HG03066 (cell line): Measurements from ENCODE around the gene PLEKHG5.

ENCODE experiments used
- ATAC-seq: cut with Tn5 transposase; IDR thresholded peaks from one replicate; pipeline ENCODE4 v1.9.1; 2021; ENCODE audit warnings: low read depth; ENCODE audit not compliant: unreplicated experiment

The PLEKHG5 gene

DNA sequence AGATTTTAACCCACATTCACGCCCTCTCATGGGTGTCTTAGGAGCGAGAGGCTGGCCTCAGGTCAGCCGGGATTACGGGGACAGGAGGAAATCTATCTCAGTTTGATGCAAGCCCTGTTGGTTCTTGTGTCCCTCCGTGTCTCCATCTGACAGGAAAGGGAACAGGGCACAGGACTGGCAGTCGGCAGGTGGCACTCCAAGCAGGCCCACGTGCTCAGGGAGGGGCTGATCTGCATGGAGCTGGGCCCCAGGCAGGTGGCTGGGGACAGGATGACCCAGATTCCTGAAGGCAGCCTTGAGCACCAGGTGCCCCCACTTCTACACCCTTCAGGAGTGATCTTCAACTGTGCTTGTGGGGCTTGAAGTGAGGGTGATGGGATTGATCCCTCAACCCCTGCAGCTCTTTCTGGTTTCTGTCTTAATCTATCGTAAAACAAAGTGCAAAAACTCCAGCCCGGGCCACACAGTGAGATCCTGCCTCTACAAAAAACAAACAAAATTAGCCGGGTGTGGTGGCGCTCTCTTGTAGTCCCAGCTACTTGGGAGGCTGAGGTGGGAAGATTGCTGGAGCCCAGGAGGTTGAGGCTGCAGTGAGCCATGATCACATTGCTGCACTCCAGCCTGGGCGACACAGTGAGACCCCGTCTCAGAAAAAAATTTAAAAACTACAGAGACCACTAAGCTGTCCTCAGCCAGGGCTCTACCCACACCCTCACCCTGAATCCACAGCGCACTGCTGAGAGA lies 8.3 kb downstream of the PLEKHG5 start:
- ATAC-seq = no peak

DNA sequence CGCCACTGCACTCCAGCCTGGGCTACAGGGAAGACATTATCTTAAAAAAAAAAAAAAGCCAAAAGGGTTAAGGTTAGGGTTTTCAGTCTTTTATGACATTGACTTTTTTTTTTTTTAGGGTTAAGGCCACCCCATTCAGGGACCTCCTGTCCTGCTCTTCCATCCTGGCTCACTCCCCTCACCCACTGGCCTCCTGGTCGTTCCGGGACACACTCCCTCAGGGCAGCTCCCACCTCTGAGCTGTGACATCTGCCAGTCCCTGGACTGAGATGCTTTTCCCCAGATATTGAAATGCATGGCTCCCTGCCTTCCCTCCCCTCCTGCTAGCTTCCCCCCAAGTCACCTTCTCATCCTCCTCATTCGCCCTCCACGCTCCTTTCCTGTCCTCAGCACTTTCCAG lies 9.6 kb downstream of the PLEKHG5 start:
- ATAC-seq = no peak

DNA sequence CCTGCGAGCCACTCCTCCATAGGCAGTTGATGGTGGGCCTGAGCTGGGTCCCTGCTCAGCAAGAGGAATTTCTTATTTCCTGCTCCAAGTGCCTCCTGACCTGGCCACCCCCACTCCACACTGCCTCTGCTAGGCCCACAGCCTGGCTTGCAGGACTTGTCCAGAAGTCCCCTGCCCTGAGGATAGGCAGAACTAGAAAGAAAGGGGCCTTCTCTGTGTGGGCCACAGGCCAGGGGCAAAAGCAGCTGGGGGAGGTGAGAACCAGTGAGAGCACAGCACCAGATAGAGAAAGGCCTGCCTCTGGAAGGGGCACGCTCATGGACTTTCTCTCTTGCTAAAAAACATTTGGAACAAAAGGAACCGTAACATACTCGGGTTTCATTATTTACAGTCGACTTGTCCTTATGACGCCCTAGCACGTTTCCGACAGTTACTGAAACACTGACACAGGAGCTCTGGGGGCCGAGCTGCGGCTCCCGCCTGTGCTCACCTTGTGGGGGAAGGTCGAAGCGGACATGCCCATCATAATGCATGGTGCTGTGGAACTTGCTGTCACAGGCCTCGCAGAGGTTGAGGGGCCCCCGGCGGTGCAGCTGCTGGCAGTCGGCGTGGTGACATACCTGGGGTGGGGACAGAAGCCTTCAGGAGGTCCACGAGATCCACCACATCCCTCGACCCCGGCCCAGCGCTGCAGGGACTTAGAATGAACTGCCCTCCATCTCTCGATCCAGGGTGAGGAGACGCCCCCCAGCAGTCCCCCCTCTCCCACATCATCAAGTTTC lies 14.2 kb downstream of the PLEKHG5 start:
- no peak for ATAC-seq

DNA sequence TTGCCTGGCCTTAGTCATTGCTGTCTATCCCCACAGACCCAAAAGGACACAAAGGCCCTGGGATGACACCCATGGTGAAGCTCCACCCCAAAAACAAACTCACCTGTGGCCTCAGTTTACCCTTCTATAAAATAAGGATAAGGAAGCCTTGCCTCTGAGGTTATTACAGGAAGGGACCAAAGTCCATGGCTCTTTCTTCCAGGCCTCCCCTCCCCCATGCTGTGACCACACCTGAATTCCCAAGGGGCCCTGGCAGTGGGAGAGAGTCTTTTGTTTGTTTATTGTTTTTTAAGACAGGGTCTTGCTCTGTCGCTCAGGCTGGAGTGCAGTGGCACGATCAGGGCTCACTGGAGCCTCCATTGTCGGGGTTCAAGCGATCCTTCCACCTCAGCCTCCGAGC lies 15.0 kb downstream of the PLEKHG5 start:
- ATAC-seq = no peak

DNA sequence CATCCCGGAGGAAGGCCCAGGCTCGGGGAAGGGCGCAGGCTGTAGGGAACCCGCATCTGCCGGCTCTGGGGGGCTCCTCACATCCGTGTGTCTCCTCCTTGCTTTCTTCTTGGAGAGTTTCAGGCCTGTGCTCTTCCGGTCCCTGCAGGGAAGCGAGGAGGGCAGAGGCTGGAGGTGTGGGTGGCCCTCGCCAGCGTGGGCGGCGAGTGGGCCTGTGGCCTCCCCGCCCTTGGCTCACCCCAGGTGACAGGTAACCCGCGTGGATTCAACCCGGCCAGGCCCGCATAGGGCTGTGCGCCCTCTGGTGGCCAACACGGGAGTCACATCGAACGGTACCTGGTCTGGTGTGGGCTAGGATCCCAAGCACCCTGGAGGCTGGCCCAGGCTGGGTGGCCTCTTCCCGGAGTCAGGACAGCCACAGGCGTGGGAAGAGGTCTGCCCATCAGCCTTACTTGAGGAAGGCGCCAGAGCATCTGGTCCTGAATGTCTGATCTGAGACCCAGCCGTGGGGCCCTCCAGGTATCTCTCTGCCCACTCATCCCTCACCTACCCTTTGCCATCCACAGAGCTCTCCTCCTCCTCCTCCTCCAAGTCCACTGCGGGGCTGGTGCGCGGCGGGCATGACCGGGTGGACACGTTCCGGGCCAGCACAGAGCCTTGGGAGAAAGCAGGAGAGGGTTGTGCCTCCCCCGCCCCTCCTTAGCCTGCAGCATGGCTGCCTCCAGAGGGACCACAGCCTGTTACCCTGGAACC lies 15.9 kb downstream of the PLEKHG5 start:
- ATAC-seq = no peak

DNA sequence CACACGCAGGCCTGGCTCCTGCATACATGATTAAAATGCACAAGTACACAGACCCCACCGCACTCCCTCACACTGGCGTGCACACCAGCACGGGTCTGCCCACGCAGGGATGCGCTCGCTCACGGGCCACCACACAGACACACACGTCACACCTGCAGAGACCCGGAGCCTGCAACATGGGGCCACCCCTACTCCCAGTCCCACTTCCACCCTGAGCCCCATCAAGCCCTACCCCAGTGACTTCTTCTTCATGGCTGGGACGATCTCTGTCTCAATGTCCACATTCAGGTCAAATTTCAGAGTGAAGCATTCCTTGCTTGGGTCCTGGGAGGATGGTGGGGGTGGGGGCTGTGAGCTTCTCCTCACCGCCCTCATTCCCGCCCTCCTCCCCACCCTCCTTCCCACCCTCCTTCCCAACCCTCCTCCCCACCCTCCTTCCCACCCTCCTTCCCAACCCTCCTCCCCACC lies 16.6 kb downstream of the PLEKHG5 start:
- no peak for ATAC-seq

DNA sequence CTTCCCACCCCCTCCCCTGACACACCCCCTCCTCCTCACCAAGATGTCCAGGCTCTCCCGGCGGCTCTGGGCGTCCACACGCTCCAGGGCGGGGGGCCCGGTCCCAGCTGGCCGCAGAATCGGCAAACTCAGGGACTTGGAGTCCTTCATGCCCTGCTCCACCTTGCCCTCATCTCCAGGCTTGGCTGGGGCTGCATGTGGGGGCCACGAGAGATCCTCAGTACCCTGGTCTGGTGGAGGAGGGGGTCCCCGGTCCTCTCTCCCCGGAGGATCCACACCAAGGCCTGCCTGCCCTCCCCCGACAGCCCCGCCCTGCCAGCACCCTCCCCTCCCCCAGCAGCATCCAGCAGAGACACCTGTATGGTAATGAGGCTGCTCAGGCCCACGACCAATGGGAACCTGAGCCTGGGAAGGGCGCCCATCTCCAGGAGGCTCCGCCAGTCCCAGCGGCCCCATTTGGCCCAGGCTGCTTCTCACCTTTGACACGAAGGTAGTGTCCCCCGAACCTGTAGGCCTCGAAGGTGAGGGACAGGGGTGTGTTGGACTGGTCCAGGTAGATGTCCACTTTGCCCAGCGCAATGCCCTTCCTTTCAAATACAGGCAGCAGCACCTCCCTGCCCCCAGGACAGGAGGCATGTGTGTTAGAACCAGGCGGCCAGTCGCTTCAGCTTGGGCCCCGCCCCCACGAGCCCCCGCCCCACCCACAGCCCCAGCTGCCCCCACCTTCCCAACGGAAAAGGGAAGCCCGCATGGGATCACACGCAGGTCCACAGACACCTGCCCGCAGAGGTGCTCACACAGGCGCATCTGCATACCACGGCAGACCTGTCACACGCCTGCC lies 17.3 kb downstream of the PLEKHG5 start:
- ATAC-seq = no peak

DNA sequence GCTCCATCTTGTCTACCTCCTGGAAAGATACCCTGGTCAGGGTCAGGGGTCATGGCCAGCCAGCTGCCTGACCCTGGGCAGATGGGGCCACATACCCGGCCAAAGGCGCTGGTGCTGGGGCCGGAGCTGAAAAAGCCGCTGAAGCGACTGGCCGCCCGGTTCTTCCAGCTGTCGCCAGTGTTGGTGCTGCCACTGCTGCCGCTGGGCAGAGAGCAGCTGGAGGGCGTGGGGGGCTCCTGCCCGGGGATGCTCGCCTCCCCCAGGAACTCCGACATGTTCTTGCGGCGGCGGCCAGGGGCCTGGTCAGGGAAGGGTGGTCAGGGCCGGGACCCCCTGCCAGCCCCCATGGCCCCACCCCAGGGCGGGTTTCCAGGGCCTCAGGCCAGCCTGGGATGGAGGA lies 18.3 kb downstream of the PLEKHG5 start:
- ATAC-seq = no peak

DNA sequence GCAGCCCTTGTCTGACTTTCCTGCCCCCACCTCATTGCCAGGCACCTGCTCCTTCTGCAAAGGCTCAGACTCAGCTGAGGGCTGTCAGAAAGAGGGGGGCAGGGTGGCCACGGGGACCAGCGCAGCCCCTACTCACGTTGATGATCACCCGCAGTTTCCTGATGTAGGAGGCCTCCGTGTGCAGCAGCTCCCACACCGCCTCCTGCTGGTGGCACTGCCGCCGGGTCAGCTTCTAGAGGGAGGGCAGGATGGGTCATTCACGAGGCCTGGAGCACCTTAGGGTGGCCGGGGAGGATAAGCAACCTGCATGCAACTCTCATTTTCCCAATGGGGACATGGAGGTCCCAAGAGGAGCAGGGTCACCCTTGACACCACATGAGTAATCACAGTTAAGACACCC lies 19.1 kb downstream of the PLEKHG5 start:
- ATAC-seq = no peak

DNA sequence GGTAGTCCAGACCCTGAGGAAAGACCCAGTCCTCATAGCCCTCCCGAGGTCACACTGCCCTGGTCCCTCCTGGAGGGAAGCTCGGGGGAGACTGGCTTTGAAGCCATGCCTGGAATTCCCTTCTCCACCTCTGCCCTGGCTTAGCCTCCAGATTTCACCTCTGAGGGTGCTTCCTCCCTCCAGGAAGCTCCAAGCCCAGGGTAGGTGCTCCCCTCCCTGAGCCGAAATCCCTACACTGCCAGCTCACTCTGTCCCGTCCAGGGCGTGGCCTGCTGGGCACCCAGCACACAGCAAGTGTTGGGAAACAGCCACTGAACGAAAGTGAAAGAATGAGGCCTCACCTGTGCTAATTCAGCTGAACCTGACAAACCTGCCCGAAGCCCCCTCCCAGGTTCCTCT lies 19.5 kb downstream of the PLEKHG5 start:
- ATAC-seq = no peak

DNA sequence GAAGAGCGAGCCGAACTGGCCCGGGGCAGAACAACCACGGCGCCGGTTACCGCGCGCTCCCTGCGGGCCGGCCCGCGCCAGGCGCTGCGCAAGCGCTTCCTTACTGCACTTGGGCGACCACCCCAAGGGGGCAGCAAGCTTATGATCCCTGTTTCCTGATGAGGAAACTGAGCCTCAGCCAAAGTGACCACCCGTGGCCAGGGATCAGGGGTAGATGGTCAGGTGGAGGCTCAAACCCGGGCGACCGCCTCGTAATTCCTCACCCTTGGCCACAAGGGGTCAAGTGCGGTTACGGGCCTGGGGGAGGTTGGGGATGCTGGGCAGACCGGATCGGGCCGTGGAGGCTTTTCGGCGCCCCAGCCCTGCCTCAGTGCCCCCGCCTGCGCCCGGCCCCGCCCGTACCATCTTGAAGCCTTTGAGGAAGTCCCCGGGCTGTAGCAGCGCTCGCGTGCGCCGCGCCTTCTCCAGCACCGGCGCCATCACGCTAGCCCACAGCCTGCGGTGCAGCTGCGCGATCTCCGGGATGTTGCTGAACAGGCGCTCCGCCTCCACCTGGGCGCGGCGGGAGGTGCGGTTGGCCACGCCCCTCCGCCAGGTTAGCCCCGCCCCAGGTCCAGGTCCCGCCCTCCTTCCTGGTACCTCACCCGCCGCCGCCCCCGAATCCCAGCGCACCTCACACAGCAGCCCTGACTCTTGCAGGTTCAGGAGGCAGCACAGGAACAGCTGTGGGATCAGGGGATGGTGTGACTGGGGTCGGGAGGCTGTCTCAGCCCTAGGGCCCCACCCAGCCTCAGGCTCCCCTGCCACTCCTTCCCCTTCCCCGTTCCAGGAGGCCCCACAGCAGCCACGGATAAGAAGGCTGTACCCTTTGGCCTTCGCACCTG lies 20.1 kb downstream of the PLEKHG5 start:
- ATAC-seq = no peak

DNA sequence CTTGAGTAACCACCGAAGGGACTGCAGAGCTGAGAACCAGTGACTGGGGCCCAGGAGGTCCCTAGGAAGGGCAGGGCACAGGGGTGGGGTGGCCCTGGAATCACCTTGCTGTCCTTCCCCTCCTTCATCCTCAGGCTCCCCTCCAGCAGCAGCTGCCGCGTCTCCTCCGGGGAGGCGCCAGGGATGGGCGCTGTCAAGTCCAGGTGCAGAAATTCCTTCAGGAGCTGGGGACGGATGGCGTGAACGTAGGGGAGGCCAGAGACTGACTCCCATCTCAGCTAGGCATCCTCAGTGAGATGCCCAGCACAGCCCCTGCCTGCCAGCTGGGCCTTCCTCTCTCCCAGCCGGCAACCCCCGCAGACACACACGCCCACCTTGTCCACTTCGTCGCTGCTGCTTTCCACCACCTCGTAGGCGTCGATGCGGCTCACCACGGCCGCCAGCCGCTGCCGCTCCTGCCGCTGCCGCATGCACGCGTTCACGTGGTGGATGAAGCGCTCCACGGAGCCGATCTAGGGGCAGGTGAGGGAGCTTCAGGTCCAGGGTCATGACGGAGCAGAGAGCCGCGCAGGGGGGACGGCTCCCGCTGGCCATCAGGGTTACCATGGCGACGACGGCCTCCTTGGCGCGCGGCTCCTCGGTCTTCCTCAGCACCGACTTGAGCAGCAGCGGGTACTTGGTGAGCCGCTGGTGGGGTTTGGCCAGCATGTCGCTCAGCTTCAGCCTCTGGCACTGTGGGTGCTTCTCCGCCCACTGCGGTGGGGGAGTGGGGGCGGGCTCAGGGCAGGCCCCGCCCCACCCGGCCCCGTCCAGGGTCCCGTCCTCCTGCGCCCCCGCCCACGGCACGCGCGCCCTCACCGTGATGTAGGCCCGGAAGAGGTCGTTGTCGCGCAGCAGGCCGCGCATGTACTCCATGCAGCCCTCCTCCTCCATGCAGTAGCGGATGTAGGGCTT lies 21.1 kb downstream of the PLEKHG5 start:
- no peak for ATAC-seq

DNA sequence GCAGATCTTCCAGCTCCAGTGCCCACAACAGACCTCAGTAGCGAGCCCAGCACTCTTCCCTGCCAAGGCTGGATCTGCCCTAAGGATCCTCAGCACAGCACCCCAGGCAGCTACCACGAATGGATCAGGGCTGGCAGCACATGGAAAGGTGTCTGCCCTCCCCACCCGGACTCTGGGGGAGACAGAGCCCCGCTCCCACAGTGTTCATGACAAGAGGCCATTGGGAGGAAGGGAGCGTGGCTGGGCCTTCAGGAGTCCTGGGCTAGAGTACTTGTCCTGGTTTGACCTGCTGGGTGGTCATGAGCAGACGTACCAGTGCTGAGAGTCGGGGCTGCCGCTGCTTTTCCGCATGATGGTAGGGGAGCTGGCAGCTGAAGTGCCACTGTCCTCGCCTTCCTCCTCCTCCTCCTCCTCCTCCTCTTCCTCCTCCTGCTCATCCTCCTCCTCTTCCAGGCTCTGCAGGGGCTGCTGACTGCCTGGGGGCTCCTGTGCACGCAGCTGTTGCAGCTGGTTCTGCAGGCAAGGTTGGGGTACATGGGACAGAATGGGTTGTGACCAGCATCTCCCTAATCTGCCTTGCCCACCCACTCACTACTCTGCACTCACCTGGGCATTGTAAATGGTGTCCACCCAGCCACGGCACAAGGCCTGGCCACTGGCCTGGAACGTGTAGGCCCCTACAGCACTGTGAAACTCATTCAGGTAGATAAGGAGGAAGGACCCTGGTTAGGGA lies 22.6 kb downstream of the PLEKHG5 start:
- ATAC-seq = no peak

DNA sequence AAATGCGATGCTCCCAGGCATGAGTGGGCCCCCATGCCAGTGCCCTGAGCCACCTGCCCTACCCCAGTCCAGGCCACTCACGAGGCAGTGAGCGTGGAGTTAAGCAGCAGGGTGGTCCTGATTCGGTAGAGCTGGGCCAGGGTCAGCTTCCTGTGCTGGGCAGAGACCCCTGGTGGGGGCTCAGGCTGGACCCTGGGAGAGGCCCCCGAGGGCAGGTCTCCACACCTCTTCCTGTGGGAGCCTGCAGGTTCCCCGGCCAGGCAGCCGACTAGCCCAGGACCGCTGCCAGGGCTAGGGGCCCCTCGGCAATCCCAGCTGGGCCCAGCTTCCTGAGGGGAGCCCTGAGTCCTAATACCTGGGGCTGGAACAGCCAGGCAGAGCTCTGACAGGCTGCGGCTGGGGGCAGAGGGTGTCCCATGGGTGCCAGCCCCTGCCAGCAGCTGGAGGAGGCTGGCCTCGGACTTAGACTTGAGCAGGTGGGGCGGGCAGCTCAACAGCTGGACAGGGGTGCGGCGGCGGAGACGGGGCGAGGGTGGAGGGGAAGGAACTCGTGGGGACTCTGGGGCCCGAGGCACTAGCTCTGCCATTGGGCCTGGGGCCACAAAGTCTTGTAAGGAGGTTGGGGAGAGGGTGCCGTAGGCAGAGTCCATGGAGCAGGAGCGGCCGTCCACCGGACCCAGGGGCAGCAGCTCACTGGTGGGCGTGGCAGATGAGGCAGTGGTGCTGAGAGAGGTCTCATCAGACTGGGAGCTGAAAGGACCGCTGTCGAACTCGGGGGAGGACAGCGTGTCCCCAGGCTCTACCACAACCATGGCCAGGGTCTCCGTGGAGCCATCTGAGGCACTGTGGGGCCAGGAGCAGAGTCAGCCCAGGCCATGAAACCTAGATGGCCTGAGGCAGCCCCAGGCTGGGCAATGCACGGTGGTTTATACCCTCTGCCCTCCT lies 23.5 kb downstream of the PLEKHG5 start:
- ATAC-seq = no peak

DNA sequence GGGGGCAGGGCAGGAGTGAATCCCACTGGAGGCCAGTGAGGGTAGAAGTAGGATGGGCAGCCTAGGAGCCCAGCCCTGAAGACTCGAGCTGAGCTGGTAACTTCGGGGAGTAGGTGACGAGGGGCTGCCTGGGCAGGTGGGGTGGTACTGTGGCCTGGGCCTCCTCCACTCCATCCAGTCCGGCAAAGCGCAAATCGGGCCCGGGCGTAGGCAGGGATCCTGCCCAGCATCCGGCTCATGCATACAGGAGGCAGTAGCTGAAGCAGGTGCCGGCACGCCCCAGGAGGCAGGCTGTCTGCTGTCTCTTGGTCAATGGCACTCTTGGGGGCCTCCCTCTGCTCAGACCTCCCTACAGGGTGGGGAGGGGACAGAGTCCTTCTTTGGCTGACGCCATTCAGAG lies 24.2 kb downstream of the PLEKHG5 start:
- ATAC-seq = no peak

DNA sequence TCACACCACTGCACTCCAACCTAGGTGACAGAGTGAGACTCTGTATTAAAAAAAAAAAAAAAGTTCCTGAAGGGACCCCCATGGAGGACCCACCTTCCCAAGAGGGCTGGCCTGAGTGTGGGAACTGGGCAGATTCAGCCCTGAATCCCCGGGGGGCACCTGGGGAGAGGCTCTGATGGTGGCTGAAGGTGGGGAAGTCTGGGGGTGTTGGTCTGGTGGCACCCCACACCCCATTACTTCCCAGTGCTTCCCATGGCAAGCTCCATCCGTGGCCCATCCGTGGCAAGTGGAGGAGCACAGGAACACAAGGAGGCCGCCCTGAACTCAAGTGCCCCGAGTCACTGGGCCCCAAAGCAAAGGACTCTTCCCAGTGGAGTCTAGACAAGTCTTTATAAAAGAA lies 24.7 kb downstream of the PLEKHG5 start:
- ATAC-seq = no peak

DNA sequence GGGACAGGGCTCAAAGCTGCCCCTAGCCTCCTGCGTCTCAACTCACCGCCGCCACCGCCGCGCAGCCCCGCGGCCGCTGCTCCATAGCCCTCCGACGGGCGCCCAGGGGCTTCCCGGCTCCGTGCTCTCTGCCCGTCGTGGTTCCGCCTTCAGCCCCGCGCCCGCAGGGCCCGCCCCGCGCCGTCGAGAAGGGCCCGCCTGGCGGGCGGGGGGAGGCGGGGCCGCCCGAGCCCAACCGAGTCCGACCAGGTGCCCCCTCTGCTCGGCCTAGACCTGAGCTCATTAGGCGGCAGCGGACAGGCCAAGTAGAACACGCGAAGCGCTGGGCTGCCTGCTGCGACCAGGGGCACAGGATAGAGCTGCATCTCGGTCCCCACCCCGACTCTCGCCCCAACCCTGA lies 25.4 kb downstream of the PLEKHG5 start, which contains the start of gene TNFRSF25:
TSS of gene TNFRSF25 (minus strand) at position 151 of the 400 bp plus-strand sequence. CDS start at position 85, 66 bp downstream.
- no peak for ATAC-seq
